Mucosa of descending colon (tissue), 3 donors: ENCODE measurements around the gene TSPEAR. TPM values are rescaled to one million over a fixed set of nuclear protein-coding genes. Genes with fewer than 3 reads are reported as not detected.

ENCODE experiments used
- ATAC-seq: fragments of 200-7000 bp; cut with Tn5 transposase; one replicate; pipeline ENCODE4 v1.9.1; 2020; ENCODE audit warnings: mild to moderate bottlenecking, moderate library complexity
- DNase-seq, 3 donors: peaks; one replicate each; pipeline ENCODE4 v3.0.0-alpha.2; 2020
- H3K36me3 ChIP-seq: fragments of 200-600 bp; one replicate; pipeline ENCODE4 v1.8.0; 2021; ENCODE audit warnings: low read depth, mild to moderate bottlenecking
- H3K4me1 ChIP-seq: fragments of 200-600 bp; one replicate; pipeline ENCODE4 v1.8.0; 2021; ENCODE audit warnings: low read depth, mild to moderate bottlenecking
- H3K4me3 ChIP-seq: fragments of 200-600 bp; one replicate; pipeline ENCODE4 v1.8.0; 2021; ENCODE audit warnings: mild to moderate bottlenecking
- H3K9me3 ChIP-seq: fragments of 200-600 bp; one replicate; pipeline ENCODE4 v1.8.0; 2021; ENCODE audit warnings: mild to moderate bottlenecking
- intact Hi-C, 2 donors: fragments of 100-400 bp; cut with DNase I in 1 of 2; cut with micrococcal nuclease in 1 of 2; formaldehyde crosslinking; loops; one replicate each; pipeline versions ENCODE4 v1.11.0 to v1.11.1; 2022; cut with DNase I, micrococcal nuclease
- total RNA-seq, 3 donors: library from RNA; stranded (reverse); fragmentation: NEBNext Ultra II Directional in 2 of 3; extraction: Animal tissue kit (Norgen Biotek cat#: 25700) in 2 of 3; gene quantifications; one replicate each; pipeline versions ENCODE4 v1.2.1 to v1.2.4, GENCODE V29; 2021 to 2023
- TF ChIP-seq, protein P1 (sequence below): fragments of 200-600 bp; IDR thresholded peaks from one replicate; pipeline ENCODE4 v1.8.0; 2022; ENCODE audit warnings: antibody characterized with exemption, mild to moderate bottlenecking
- donor health status: DM: no; HTN: no; CAD: no; lungs with moderate emphysema.
- donor health status: DM: no; HTN: no; CAD: no.
- donor health status: DM: no; HTN: yes; CAD: no.

Gene TSPEAR
- total RNA-seq, 3 donors from 2014 or later: 0.28 TPM; not detected in 2

GRCh38 chr21:44716984-44717383 is 5.6 kb upstream of the TSPEAR start:
- ATAC-seq (no peak), DNase-seq (no peak)
- H3K4me1 ChIP-seq: no peaks in the 10 kb centered on the region
- intact Hi-C loops: no loop called here
- H3K9me3 ChIP-seq: no peaks in the 10 kb centered on the region
- H3K36me3 ChIP-seq: no peaks in the 10 kb centered on the region
- TF ChIP-seq, protein P1, sequence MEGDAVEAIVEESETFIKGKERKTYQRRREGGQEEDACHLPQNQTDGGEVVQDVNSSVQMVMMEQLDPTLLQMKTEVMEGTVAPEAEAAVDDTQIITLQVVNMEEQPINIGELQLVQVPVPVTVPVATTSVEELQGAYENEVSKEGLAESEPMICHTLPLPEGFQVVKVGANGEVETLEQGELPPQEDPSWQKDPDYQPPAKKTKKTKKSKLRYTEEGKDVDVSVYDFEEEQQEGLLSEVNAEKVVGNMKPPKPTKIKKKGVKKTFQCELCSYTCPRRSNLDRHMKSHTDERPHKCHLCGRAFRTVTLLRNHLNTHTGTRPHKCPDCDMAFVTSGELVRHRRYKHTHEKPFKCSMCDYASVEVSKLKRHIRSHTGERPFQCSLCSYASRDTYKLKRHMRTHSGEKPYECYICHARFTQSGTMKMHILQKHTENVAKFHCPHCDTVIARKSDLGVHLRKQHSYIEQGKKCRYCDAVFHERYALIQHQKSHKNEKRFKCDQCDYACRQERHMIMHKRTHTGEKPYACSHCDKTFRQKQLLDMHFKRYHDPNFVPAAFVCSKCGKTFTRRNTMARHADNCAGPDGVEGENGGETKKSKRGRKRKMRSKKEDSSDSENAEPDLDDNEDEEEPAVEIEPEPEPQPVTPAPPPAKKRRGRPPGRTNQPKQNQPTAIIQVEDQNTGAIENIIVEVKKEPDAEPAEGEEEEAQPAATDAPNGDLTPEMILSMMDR: no peak
- H3K4me3 ChIP-seq: no peak overlapping the region

GRCh38 chr21:44714905-44715304 is 3.5 kb upstream of the TSPEAR start:
- Histone ChIP-seq H3K36me3 (no peaks in the 10 kb centered on the region), H3K9me3 (no peaks in the 10 kb centered on the region), H3K4me1 (no peaks in the 10 kb centered on the region), H3K4me3 (no peak overlapping the region)
- TF ChIP-seq, protein P1: no peak
- ATAC-seq (no peak), DNase-seq (no peak)
- intact Hi-C loops: no loop called here

DNA sequence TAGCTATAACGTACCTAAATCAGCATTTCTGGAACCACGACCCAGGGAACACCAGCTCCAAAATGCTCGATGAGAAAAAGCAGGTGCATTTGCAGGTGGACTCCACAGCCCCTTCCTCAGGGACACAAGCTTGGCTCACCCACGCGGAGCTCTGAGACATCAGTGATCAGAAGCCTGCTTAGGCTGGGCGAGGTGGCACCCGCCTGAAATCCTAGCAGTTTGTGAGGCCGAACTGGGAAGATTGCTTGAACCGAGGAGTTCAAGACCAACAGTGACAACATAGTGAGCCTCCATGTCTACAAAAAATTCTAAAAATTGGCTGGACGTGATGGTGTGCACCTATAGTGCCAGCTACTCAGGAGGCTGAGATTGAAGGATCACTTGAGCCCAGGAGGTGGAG is 2.5 kb upstream of the TSPEAR start:
- ATAC-seq (no peak), DNase-seq (no peak)
- intact Hi-C loops: no loop called here
- Histone ChIP-seq H3K36me3 (no peaks in the 10 kb centered on the region), H3K9me3 (no peaks in the 10 kb centered on the region), H3K4me1 (no peaks in the 10 kb centered on the region), H3K4me3 (no peak overlapping the region)
- TF ChIP-seq, protein P1: no peak

DNA sequence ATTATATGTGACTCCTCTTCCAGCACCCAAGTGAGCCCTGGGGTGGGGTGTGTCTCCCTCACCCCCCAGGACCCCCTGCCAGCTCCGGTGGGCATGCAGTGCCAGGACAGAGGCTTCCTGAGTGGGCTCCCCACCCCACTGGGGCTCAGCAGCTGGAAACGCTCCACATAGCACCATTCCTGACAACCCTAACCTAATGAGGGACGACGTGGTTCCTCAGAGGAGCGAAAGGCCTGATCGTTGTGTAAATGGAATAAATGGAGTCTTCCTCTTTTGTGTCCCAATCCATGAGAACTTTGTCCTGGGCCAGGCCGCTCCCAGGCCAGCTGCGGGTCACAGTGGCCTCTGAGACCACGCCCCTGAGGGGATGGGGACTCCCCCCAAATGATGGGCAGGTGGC is 1.8 kb upstream of the TSPEAR start:
- no peaks in the 10 kb centered on the region for H3K36me3 ChIP-seq
- intact Hi-C loops: no loop called here
- no peaks in the 10 kb centered on the region for H3K9me3 ChIP-seq
- no peak for ATAC-seq
- no peaks in the 10 kb centered on the region for H3K4me1 ChIP-seq
- TF ChIP-seq, protein P1: no peak
- no peak for DNase-seq
- H3K4me3 ChIP-seq: no peak overlapping the region

GRCh38 chr21:44712203-44713028 is 1.0 kb upstream of the TSPEAR start:
- no peak overlapping the region for H3K4me3 ChIP-seq
- no peak for DNase-seq
- no peaks in the 10 kb centered on the region for H3K9me3 ChIP-seq
- H3K36me3 ChIP-seq: no peaks in the 10 kb centered on the region
- no peaks in the 10 kb centered on the region for H3K4me1 ChIP-seq
- intact Hi-C loops: no loop called here
- no peak for ATAC-seq
- TF ChIP-seq, protein P1: no peak
